Occipital lobe (tissue), 2 donors: Measurements from ENCODE around the gene HPCA. TPM values are rescaled to one million over a fixed set of nuclear protein-coding genes. Genes with fewer than 3 reads are reported as not detected.
"Not testable (repeated sequence)": the region's sequence is repeated elsewhere in the genome, so short reads cannot be mapped to it uniquely, and the experiment has no call there.

Experiments
- DNase-seq: peaks from one replicate; lab custom pipeline; 2025; lab: John Stamatoyannopoulos, UW
- total RNA-seq: library from RNA; depleted of rRNA; stranded (reverse); fragments of >200 nt; gene quantifications from one replicate; pipeline ENCODE4 v1.2.3, GENCODE V29; 2014

HPCA gene
- total RNA-seq, 1 donor from 2014 or later = 44.0 TPM

- no peak for DNase-seq
Observed at GRCh38 chr1:32901823-32902534, 15.7 kb downstream of the HPCA start.

- no peak for DNase-seq
Observed at GRCh38 chr1:32902535-32902920, 16.2 kb downstream of the HPCA start.

GRCh38 chr1:32903991-32904785, 17.9 kb downstream of the HPCA start:
- DNase-seq = no peak

GRCh38 chr1:32904797-32905196, 18.5 kb downstream of the HPCA start:
- no peak for DNase-seq

GRCh38 chr1:32905588-32905987, 19.3 kb downstream of the HPCA start:
- not testable (repeated sequence) for DNase-seq

GRCh38 chr1:32906654-32907053, 20.4 kb downstream of the HPCA start:
- no peak for DNase-seq

GRCh38 chr1:32907435-32907834, 21.1 kb downstream of the HPCA start:
- DNase-seq = no peak

DNA sequence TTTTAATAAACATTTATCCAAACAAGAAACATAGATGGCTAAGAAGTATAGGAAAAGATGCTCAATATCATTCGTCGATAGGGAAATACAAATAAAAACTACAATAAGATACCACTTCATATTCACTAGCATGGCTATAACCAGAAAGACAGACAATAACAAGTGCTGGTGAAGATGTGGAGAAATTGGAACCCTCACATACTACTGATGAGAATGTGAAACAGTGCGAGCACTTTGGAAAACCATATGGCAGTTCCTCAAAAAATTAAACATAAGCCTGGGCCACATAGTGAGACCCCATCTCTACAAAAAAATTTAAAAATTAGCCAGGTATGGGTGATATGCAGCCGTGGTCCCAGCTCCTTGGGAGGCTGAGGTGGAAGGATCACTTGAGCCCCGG, 24.0 kb downstream of the HPCA start:
- DNase-seq = no peak

DNA sequence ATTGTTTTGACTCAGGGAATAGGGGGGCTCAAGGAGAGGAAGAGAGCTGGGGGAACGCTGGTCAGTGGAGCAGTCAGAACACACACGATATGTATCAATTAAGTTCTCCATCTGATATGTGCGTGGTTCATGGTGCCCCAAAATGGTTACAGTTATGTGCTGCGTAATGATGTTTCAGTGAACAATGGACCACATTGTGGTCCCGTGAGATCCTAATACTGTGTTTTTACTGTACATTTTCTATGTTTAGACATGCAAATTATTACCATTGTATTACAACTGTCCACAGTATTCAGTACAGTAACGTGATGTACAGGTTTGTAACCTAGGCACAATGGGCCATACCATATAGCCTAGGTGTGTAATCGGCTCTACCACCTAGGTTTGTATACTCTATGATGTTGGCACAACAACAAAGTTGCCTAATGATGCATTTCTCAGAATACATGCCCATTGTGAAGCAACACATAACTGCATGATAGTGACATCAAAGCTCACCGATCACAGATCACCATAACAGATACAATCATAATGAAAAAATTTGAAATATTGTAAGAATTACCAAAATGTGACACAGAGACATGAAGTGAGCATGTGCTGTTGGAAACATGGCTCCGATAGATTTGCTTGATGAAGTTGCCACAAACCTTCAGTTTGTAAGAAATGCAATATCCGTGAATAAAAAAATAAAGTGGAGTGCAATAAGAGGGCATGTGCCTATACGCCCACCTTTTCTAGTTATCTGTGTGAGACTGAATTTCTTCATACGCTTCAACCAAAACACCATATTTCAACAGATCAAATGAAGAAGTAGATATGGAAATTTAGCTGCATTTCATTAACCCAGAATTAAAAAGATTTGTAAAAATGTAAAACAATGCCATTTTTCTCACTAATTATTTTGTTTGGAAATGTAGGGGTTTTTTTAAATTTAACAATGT, 29.7 kb downstream of the HPCA start:
- DNase-seq = no peak

DNA sequence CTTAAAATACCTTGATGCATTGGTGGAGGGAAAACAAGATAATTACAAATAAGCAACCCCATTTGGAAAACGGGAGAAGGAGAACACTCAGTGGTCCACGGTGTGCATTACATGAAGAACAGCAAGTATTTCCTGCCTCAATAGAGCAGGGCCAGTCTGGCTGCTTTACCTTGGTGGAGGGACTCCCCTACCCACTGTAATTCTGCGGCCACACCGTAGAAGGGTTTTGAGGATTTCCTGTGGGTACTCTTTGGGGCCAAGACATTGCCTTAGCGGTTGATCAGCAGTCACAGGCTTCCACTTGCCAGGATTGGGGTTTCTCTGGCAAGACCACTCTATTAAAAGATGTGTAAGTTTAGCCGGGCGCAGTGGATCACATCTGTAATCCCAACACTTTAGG, 31.2 kb downstream of the HPCA start:
- DNase-seq = no peak

DNA sequence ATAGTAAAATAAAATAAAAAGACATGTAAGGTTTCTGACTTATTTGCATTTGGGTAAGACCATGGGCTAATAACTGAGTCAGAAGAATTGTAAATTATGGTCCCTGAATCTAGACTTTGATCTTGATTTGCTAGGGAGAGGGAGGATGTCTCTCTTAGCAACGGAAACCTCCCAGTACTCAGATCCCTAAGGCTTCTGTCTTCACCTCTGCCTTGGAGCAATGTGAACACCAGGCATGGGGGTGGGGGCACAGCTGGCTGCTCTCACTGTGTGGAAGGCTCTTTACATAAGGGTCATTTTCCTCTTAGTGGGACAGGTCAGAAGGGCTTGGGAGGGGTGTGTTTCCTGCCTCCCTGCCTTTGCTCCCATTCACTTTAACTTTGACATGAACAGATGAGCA, 31.9 kb downstream of the HPCA start:
- DNase-seq = no peak

- no peak for DNase-seq
Observed at GRCh38 chr1:32919811-32920733, 33.8 kb downstream of the HPCA start.

DNA sequence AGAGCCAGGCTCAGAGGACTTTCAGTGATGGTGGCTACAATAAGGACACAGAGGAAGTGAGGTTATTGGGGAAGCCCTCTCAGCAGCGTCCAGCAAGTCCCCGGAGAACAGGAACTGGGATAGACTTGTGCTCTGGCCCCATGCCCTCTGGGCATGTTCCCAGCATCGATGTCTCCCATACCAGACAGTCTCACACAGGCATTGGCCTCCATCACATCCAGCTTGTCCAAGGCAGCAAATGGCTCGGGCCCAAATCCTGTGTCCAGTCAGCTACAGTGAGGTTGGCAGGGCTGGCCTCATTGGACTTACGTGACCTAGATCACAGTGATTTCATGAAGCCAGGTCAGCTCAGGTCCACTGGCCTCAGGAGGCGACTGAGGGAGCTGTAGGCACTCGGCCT, 34.5 kb downstream of the HPCA start:
- DNase-seq = no peak

GRCh38 chr1:32924881-32925344, 38.6 kb downstream of the HPCA start:
- DNase-seq = no peak

- no peak for DNase-seq
Observed at GRCh38 chr1:32925403-32926162, 39.3 kb downstream of the HPCA start.

DNA sequence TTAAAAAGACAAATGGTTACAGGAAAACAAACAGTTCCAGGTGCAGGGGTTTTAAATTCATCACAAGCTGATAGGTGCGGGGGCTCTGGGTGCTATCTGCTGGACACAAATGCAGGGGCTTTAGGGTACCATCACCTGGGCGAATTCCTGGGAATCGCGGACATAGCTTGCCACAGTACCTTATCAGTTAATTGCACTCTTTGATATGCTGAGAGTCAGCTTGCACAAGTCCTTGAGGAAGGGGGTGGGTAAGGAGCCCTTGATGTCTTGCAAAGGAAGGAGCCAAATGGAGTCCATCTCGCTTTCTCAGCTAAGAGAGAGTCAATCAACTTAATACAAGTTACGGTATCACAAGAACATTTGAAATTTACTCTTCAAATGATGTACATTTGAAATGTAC, 40.3 kb downstream of the HPCA start:
- DNase-seq = no peak

- no peak for DNase-seq
Observed at GRCh38 chr1:32927441-32927840, 41.1 kb downstream of the HPCA start.

DNA sequence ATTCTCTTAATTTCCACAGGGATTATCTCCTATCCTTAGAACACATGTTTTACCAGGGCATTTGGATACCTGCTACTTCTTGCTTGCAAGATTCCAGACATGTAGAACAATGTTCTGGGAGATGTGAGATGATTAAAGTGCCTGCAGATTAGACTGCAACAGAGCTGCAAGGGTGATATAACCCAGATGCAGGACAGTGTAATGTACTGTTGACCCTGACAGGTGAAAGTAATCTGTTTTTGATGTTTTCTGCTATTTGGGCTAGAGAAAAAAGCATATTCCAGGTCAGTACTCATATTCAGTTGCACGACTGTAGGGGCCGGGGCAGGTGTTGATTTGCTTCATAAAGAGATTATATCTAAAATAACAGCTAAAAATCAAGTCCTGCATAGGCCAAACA, 42.0 kb downstream of the HPCA start:
- no peak for DNase-seq

DNA sequence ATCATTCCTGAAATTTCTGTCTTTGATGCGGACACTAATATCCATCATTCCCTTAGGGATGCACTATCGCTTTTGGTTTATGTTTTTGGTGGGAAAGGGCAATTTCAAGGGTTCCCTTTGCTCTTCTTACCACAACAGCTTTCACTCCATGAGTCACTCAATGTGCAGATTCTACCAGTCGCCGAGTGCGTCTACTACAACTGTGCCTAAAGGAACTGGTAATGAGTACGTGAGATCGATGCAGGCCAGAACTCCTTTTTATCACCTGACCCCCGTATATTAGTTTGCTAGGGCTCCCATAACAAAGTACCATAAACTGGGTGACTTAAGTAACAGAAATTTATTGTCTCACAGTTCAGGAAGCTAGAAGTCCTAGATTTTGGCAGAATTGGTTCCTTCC, 42.4 kb downstream of the HPCA start:
- DNase-seq = no peak

- no peak for DNase-seq
Observed at GRCh38 chr1:32929366-32929765, 43.1 kb downstream of the HPCA start.
